HG03354 (cell line): Measurements from ENCODE around the gene CARD6.
"Not testable (repeated sequence)": the region's sequence is repeated elsewhere in the genome, so short reads cannot be mapped to it uniquely, and the experiment has no call there.

Experiments used
- ATAC-seq: cut with Tn5 transposase; IDR thresholded peaks from one replicate; pipeline ENCODE4 v1.9.1; 2021; ENCODE audit warnings: mild to moderate bottlenecking; ENCODE audit not compliant: unreplicated experiment, poor library complexity, severe bottlenecking

The CARD6 gene

GRCh38 chr5:40828021-40828631 is 13.0 kb upstream of the CARD6 start:
- ATAC-seq, result no peak

DNA sequence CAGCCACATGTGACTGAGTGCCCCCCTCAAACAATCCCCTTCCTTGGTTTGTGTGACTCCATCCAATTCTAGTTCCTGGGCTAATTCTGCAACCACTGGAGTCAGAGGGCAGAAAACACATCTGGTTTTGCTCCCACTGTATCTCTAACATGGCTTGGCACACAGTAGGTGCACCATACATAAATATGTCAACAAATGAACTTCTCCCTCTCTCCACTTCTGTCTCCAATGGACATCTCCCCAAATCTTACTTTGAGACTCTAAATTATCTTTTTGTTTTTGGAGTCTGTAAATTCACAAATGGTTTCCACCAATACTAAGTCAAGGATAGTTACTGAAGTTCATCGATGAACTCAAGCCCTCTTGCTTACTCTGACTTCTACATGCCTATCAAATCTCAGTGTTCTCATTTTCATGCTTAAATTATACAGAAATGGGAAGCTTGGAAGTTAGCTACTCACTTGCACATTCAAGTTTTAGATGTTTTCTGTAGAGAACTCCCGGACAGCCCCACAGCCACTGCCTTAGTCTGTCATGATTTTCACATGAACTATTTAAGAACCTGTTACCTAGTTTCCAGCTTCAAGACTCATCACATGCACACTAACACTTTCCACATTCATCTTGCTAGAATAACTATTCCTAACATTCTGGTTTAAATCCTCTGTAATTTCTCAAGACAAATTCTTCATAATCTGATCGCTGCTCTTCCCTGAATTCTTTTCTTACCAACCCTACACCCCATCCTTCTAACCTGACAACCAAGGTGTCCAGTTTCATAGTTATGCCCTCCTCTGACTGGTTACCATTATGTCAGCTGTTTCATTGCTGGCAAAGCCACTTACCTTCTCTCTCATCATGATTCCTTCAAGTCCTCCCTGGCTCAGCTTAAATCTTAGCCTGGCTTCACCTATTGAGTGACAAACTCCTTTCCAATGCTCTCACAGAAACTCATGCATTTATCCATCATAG is 12.2 kb upstream of the CARD6 start:
- ATAC-seq, result no peak

- no peak for ATAC-seq
These were observed 11.2 kb upstream of the CARD6 start for GRCh38 chr5:40829748-40830533.

DNA sequence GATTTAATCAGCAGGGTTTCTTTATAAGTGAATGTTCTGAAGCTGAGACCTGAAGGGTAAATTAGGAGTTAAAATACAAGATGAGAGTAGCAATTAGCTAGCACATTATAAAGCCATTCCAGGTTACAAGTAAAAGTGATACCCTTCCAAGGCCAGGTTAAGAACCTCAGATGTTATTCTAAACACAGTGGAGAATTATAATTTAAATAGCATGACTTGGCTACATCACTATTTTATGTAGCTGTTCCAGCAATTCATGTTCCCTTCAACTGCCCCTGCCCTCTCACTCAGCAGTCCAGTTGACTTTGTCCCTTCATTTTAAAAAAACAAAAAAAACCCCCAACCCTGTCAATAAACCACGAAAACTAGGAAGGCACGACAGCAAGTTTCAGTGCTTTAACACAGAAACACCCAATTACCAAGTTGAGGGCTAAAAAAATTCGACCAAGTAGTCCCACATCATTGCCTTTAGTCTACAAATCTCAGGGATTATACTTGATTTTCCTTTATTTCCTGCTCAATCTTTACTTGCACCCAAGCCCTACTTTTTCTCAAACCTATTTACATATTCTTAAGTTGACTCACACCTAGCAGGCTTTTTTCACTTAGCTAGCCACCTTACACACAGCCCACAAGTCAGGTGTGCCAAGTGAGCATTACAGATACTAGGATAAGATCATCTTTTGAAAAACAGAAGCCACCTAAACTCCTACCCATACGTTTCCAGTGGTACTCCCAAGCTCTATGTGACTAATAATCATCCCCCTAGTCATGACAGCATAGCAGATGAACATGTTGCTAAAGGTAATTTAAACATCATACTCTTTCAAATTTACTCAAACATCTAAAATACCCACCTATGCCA is 9.6 kb upstream of the CARD6 start:
- no peak for ATAC-seq

DNA sequence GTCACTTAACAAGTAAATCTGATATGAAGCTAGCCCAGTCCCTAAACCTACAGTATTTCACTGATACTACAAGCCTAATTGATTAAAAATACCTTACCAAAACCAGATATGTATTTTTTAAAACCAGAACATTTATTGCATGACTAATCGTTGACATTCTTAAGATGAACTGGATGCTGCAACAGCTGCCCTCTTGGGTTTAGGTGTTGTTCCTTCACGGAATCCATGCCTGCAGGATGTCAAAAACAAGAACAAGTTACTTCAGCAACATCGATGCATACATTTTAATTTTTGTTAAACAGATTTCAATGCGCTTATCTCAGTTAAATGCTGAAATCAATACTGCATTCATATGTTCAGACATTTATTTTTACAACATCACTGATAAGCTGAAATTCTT is 8.8 kb upstream of the CARD6 start:
- ATAC-seq, result no peak

DNA sequence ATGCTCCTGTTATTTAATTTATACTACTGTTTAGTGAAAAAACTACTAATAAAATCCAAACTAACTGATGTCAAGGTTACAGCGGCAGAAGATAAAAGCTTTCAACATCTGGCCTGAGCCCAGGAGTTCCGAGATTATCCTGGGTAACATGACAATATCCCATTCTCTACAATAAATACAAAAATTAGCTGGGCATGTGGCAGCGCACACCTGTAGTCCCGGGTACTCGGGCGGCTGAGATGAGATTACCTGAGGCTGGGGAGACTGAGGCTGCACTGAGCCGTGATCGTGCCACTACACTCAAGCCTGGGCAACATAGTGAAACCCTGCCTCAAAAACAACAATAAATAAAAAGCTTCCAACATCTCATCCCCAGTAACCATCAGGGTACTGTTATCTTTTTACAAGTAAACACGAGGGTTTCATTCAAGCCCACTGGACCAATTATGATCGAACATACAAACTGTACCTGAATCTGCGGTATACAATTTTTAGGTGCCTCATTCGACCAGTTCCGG is 7.4 kb upstream of the CARD6 start:
- no peak for ATAC-seq

DNA sequence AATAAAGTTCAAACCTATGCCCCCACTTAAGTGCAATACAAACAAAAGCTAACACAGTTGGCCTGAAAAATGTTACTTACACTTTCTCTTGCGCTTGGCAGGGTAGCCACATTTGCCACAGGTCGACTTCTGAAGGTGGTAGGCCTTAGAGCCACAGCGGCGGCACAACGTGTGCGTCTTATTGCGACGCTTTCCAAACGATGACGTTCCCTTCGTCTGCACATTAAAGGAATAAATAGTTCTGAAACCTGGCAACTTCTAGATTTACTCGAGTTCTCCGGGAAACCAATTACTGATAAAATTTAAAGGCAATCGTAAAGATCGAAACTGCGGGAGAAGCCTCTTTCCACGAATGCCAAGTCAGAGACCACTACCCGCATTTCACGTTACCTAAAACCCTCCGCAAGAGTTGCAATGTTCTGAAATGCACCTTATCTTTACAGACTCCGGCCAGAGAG is 6.7 kb upstream of the CARD6 start:
- no peak for ATAC-seq

GRCh38 chr5:40834849-40835787 is 6.0 kb upstream of the CARD6 start, which contains the start of gene RPL37:
RPL37 (minus strand) TSS chr5:40835222; CDS start chr5:40835185, 37 bp downstream.
- ATAC-seq, result peak; percentile 97

DNA sequence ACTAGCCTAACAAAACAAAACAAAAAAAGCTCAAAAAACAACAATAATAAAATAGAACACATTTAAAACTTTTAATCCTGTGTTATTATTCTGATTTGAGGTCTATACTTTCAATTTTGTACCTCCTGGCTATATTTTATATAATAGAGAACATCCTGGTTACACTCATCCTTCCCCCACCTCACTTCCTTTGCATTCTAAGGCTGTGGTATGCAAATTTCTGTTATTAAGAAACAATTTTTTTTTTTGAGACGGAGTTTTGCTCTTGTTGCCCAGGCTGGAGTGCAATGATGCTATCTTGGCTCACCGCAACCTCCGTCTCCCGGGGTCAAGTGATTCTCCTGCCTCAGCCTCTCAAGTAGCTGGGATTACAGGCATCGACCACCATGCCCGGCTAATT is 3.1 kb upstream of the CARD6 start:
- ATAC-seq, result no peak

DNA sequence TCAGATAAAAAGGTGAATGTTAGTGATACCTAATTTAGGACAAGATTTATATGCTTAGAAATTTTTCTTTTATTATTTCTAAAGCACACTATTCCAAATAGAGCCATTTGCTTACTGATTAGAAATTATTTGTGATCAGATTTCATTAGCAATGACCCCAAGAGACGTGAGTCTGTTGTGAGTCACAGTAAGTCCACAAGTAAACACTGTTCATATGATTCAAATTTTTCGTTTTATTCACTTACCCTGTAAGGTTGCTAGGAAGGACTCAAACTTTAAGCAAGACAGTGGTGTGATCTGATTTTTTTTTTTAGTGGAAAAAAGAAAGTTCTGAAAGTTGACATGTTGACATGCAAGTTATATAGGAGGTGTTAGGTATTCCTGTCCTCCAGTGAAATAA is 1.2 kb downstream of the CARD6 start:
- ATAC-seq, result no peak

GRCh38 chr5:40844565-40844964 is 3.4 kb downstream of the CARD6 start:
- ATAC-seq, result no peak

GRCh38 chr5:40846371-40846770 is 5.2 kb downstream of the CARD6 start:
- no peak for ATAC-seq

DNA sequence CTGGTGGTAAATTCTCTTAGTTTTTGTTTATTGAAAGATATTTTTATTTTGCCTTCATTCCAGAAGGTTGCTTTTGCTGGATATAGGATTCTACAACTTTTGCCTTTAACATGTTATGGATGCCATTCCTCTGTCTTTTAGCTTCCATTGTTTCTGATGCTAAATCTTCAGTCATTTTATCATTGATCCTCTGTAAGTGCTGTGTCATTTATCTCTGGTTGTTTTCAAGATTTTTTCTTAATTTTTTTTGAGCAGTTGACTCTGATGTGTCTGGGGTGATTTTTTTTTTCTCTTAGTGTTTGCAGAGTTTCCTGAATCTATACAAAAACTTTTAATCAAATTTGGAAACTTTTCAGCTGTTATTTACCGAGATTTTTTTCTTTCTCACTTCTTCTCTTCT is 6.4 kb downstream of the CARD6 start:
- ATAC-seq, result no peak

- ATAC-seq, result no peak
These were observed 12.5 kb downstream of the CARD6 start for GRCh38 chr5:40853632-40854192.

DNA sequence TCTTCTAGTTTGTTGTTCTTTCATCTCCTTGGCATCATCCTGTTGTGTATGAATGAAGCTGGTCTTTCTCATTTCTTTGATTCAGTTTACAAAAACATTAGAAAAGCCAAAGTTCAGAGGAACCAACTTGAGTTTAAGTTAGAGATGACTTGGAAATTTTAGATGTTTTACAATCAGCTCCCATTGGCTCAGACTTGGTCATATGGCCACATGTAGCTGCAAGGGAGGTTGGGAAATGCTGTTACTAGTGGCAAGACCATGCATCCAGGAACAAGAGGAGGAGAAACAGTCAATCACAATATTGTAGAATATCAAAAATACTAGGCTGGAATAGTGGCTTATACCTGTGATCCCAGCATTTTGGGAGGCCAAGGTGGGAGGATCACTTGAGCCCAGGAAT is 19.5 kb downstream of the CARD6 start:
- no peak for ATAC-seq

DNA sequence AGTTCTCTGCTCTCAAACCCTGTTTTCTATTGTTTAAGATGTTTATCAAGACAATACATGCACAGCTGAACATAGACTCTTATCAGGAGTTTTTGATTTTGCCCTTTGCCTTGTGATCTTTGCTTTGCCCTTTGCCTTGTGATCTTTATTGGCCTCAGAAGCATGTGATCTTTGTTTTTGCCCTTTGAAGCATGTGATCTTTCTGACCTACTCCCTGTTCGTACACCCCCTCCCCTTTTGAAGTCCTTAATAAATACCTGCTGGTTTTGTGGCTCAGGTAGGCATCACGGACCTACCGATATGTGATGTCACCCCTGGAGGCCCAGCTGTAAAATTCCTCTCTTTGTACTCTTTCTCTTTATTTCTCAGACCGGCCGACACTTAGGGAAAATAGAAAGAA is 23.8 kb downstream of the CARD6 start:
- ATAC-seq, result not testable (repeated sequence)

DNA sequence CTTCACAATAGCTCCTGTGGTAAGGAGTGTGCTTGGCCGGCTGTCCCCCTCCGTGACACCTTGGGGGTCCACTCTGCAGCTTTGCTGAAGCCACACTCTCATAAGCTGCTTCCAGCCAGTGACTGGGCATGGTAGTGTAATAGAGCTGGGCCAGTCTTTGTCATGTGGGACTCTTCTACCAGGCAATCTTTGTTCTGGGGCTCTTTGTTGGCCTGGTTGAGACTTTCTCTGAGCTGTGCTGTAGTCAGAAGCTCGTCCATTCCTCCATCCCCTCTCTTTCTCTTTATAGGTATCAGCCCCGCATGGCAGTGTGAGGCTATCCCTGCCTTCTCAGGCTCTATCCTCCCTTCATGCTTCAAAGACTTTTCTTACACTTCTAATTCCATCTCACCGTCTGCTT is 25.7 kb downstream of the CARD6 start:
- ATAC-seq, result no peak

- no peak for ATAC-seq
These were observed 28.2 kb downstream of the CARD6 start for GRCh38 chr5:40869384-40869783.
